ENCODE data around the gene GINM1.

Gene GINM1

GRCh38 chr6:149565527-149566409 is at the start of gene GINM1:
TSS of gene GINM1 (plus strand) at chr6:149566375. CDS start at chr6:149566415, 40 bp downstream.
- peak; percentile 91 for DNase-seq

- no peak for DNase-seq
Observed at GRCh38 chr6:149529650-149530049, 36.5 kb upstream of the GINM1 start.

- no peak for DNase-seq
Observed at GRCh38 chr6:149534742-149535141, 31.4 kb upstream of the GINM1 start.

- DNase-seq, result no peak
Observed at GRCh38 chr6:149541139-149541538, 25.0 kb upstream of the GINM1 start.

- no peak for DNase-seq
Observed at GRCh38 chr6:149544646-149545257, 21.4 kb upstream of the GINM1 start.

- DNase-seq, result no peak
Observed at GRCh38 chr6:149545258-149545753, 20.9 kb upstream of the GINM1 start.

GRCh38 chr6:149545754-149546471 is 20.3 kb upstream of the GINM1 start, which contains the start of gene PPIL4:
TSS of gene PPIL4 (minus strand) at chr6:149546043. CDS start at chr6:149546005, 38 bp downstream.
- peak; percentile 91 for DNase-seq

- no peak for DNase-seq
Observed at GRCh38 chr6:149551920-149552319, 14.3 kb upstream of the GINM1 start.

- DNase-seq, result no peak
Observed at GRCh38 chr6:149558029-149558428, 8.1 kb upstream of the GINM1 start.

GRCh38 chr6:149559389-149559788 is 6.8 kb upstream of the GINM1 start:
- DNase-seq, result no peak

GRCh38 chr6:149560736-149561135 is 5.4 kb upstream of the GINM1 start:
- DNase-seq, result no peak

- no peak for DNase-seq
Observed at GRCh38 chr6:149563203-149563927, 2.8 kb upstream of the GINM1 start.

GRCh38 chr6:149563928-149564325 is 2.2 kb upstream of the GINM1 start:
- DNase-seq, result no peak

- peak; percentile 30 for DNase-seq
Observed at GRCh38 chr6:149566410-149567193, 427 bp downstream of the GINM1 start.

- DNase-seq, result no peak
Observed at GRCh38 chr6:149567194-149567586, 1.0 kb downstream of the GINM1 start.

- DNase-seq, result no peak
Observed at GRCh38 chr6:149567945-149568585, 1.9 kb downstream of the GINM1 start.

GRCh38 chr6:149580880-149581279 is 14.7 kb downstream of the GINM1 start:
- no peak for DNase-seq

- DNase-seq, result no peak
Observed at GRCh38 chr6:149581349-149581748, 15.2 kb downstream of the GINM1 start.

GRCh38 chr6:149586149-149586548 is 20.0 kb downstream of the GINM1 start:
- DNase-seq, result no peak

- no peak for DNase-seq
Observed at GRCh38 chr6:149592983-149593382, 26.8 kb downstream of the GINM1 start.

- DNase-seq, result no peak
Observed at GRCh38 chr6:149593408-149593807, 27.2 kb downstream of the GINM1 start.

All from GDM1 (cell line).